Neural cell (in vitro differentiated cells): ENCODE measurements around the gene CDHR2. TPM values are rescaled to one million over a fixed set of nuclear protein-coding genes. Genes with fewer than 3 reads are reported as not detected.

ENCODE experiments used
- H2AFZ ChIP-seq: fragments of 200-600, 300-800 bp; sonication (generic), shearing (Covaris generic); 2 replicates; pipeline ENCODE4 v1.6.0; 2014; ENCODE audit warnings: low read depth, mild to moderate bottlenecking, antibody characterized with exemption, low read length, moderate library complexity
- H3F3A ChIP-seq: fragments of 200-600 bp; shearing (Covaris generic); 2 replicates; pipeline ENCODE4 v1.6.1; 2016; ENCODE audit warnings: mild to moderate bottlenecking, moderate library complexity, mixed read lengths, antibody characterized with exemption, low read length; ENCODE audit not compliant: insufficient read depth, poor library complexity, severe bottlenecking
- H3K27ac ChIP-seq: fragments of 200-600, 300-800 bp; sonication (generic), shearing (Covaris generic); 2 replicates; pipeline ENCODE4 v1.5.1; 2014; ENCODE audit warnings: mild to moderate bottlenecking, low read length, moderate library complexity
- H3K27me3 ChIP-seq: fragments of 300-800, 200-600 bp; sonication (generic), shearing (Covaris generic); 2 replicates; pipeline ENCODE4 v1.6.0; 2014; ENCODE audit warnings: mild to moderate bottlenecking, low read depth, low read length, moderate library complexity; ENCODE audit not compliant: insufficient read depth
- H3K36me3 ChIP-seq: fragments of 300-800, 200-600 bp; sonication (generic), shearing (Covaris generic); 2 replicates; pipeline ENCODE4 v1.5.1; 2014; ENCODE audit warnings: mild to moderate bottlenecking, antibody characterized with exemption, low read length, moderate library complexity; ENCODE audit not compliant: insufficient read depth
- H3K4me2 ChIP-seq: fragments of 300-800, 200-600 bp; sonication (generic), shearing (Covaris generic); 2 replicates; pipeline ENCODE4 v1.6.0; 2014; ENCODE audit warnings: mild to moderate bottlenecking, low read length
- H3K4me3 ChIP-seq: fragments of 300-800, 200-600 bp; sonication (generic), shearing (Covaris generic); 2 replicates; pipeline ENCODE4 v1.5.1; 2014; ENCODE audit warnings: mild to moderate bottlenecking, low read length, moderate library complexity
- H3K79me2 ChIP-seq: fragments of 200-600 bp; shearing (Covaris generic); replicated peaks from 2 replicates; pipeline ENCODE4 v1.6.0; 2014; ENCODE audit warnings: mild to moderate bottlenecking, low read length, moderate library complexity; ENCODE audit not compliant: insufficient read depth
- H3K9ac ChIP-seq: fragments of 300-800, 200-600 bp; sonication (generic), shearing (Covaris generic); 2 replicates; pipeline ENCODE4 v1.6.1; 2016; ENCODE audit warnings: mild to moderate bottlenecking, low read length, mixed read lengths
- H3K9me2 ChIP-seq: fragments of 200-600 bp; shearing (Covaris generic); 2 replicates; pipeline ENCODE4 v1.6.1; 2016; ENCODE audit warnings: mild to moderate bottlenecking, low read length, mixed read lengths; ENCODE audit not compliant: insufficient read depth
- H3K9me3 ChIP-seq: fragments of 200-600, 300-800 bp; sonication (generic), shearing (Covaris generic); 2 replicates; pipeline ENCODE4 v1.6.1; 2016; ENCODE audit warnings: mild to moderate bottlenecking, mixed run types, low read length, moderate library complexity, mixed read lengths
- H4K20me1 ChIP-seq: fragments of 200-600 bp; shearing (Covaris generic); 2 replicates; pipeline ENCODE4 v1.6.1; 2016; ENCODE audit warnings: mild to moderate bottlenecking, mixed run types; ENCODE audit not compliant: insufficient read depth
- CTCF ChIP-seq: fragments of 450-650 bp; IDR thresholded peaks from 2 replicates; pipeline ENCODE4 v1.5.1; 2014; ENCODE audit warnings: antibody characterized with exemption, mild to moderate bottlenecking, moderate library complexity; ENCODE audit not compliant: poor library complexity, severe bottlenecking
- EP300 ChIP-seq: fragments of 450-650 bp; conservative IDR thresholded peaks from 2 replicates; pipeline ENCODE4 v1.6.1; 2014; ENCODE audit warnings: antibody characterized with exemption, mild to moderate bottlenecking, moderate library complexity; ENCODE audit not compliant: poor library complexity, severe bottlenecking
- EZH2 ChIP-seq: fragments of 200-600, 300-800 bp; shearing (Covaris generic), sonication (generic); IDR thresholded peaks from 2 replicates; pipeline ENCODE4 v1.6.1; 2014; ENCODE audit warnings: antibody characterized with exemption, low read length, borderline replicate concordance, mild to moderate bottlenecking; ENCODE audit not compliant: insufficient read depth, poor library complexity, severe bottlenecking
- MXI1 ChIP-seq: fragments of 450-650 bp; conservative IDR thresholded peaks from 2 replicates; pipeline ENCODE4 v1.6.1; 2014; ENCODE audit warnings: antibody characterized with exemption, mild to moderate bottlenecking; ENCODE audit not compliant: poor library complexity, severe bottlenecking
- POLR2AphosphoS5 ChIP-seq: IDR thresholded peaks from 2 replicates; pipeline ENCODE4 v1.6.1; 2012
- RAD21 ChIP-seq: fragments of 450-650 bp; conservative IDR thresholded peaks from 2 replicates; pipeline ENCODE4 v1.6.1; 2014; ENCODE audit warnings: antibody characterized with exemption, mild to moderate bottlenecking, moderate library complexity
- REST ChIP-seq: IDR thresholded peaks from 2 replicates; pipeline ENCODE4 v1.6.1; 2012; ENCODE audit warnings: borderline replicate concordance
- SMC3 ChIP-seq: fragments of 450-650 bp; conservative IDR thresholded peaks from 2 replicates; pipeline ENCODE4 v1.6.1; 2014; ENCODE audit warnings: antibody characterized with exemption, mild to moderate bottlenecking, moderate library complexity; ENCODE audit not compliant: poor library complexity
- TAF1 ChIP-seq: IDR thresholded peaks from 2 replicates; pipeline ENCODE4 v1.6.1; 2012; ENCODE audit warnings: low read depth
- polyA plus RNA-seq: library from polyadenylated mRNA; depleted of rRNA; stranded (reverse); fragments of >200 nt; gene quantifications from 2 replicates; pipeline ENCODE4 v1.2.3, GENCODE V29; 2014

Gene CDHR2
- polyA plus RNA-seq, 1 donor from 2014 or later, result 1.0 TPM

GRCh38 chr5:176500511-176500910 lies 48.6 kb upstream of the CDHR2 start:
- Histone ChIP-seq H3K9me3 (no peaks in the 10 kb centered on the region), H3K4me3 (no peak overlapping the region), H3F3A (no peaks in the 10 kb centered on the region), H3K27ac (no peak overlapping the region), H3K4me2 (no peak overlapping the region), H3K36me3 (peaks cover 7% of the 10 kb centered on the region), H3K9me2 (no peaks in the 10 kb centered on the region), H3K79me2 (no peaks in the 10 kb centered on the region), H4K20me1 (no peaks in the 10 kb centered on the region), H3K27me3 (no peaks in the 10 kb centered on the region), H3K9ac (no peak overlapping the region), H2AFZ (no peak overlapping the region)
- TF ChIP-seq CTCF, result no peak
- TF ChIP-seq EP300, result no peak
- no peak for TF ChIP-seq RAD21
- no peak for TF ChIP-seq MXI1
- no peak for TF ChIP-seq POLR2AphosphoS5
- TF ChIP-seq SMC3, result no peak
- no peak for TF ChIP-seq EZH2
- TF ChIP-seq REST, result no peak
- no peak for TF ChIP-seq TAF1

- Histone ChIP-seq H4K20me1 (no peaks in the 10 kb centered on the region), H3K27me3 (no peaks in the 10 kb centered on the region), H3K9me2 (no peaks in the 10 kb centered on the region), H2AFZ (no peak overlapping the region), H3K4me2 (no peak overlapping the region), H3F3A (no peaks in the 10 kb centered on the region), H3K79me2 (no peaks in the 10 kb centered on the region), H3K9me3 (no peaks in the 10 kb centered on the region), H3K36me3 (peaks cover 7% of the 10 kb centered on the region), H3K27ac (no peak overlapping the region), H3K9ac (no peak overlapping the region), H3K4me3 (no peak overlapping the region)
- TF ChIP-seq POLR2AphosphoS5 (no peak), EZH2 (no peak), EP300 (no peak), MXI1 (no peak), SMC3 (no peak), REST (no peak), CTCF (no peak), RAD21 (no peak)
Observed at GRCh38 chr5:176501333-176501732, 47.8 kb upstream of the CDHR2 start.
